GM21576 (cell line): ENCODE results near the gene MYCN.

Experiments used
- ATAC-seq: cut with Tn5 transposase; IDR thresholded peaks from one replicate; pipeline ENCODE4 v1.9.1; 2021; ENCODE audit warnings: mild to moderate bottlenecking, moderate library complexity; ENCODE audit not compliant: unreplicated experiment

MYCN gene

GRCh38 chr2:15974565-15975260, 34.4 kb downstream of the MYCN start:
- ATAC-seq: no peak

GRCh38 chr2:15975261-15975600, 34.9 kb downstream of the MYCN start:
- no peak for ATAC-seq

GRCh38 chr2:15975676-15976075, 35.3 kb downstream of the MYCN start:
- no peak for ATAC-seq

GRCh38 chr2:15976354-15976753, 36.0 kb downstream of the MYCN start:
- ATAC-seq: no peak

GRCh38 chr2:15979051-15979758, 38.9 kb downstream of the MYCN start:
- no peak for ATAC-seq

GRCh38 chr2:15979759-15980604, 39.6 kb downstream of the MYCN start:
- ATAC-seq: no peak

- ATAC-seq: no peak
These were observed 40.3 kb downstream of the MYCN start for GRCh38 chr2:15980605-15981098.

- no peak for ATAC-seq
These were observed 41.3 kb downstream of the MYCN start for GRCh38 chr2:15981646-15982045.

GRCh38 chr2:15982285-15983044, 42.1 kb downstream of the MYCN start:
- ATAC-seq: no peak

GRCh38 chr2:15983496-15983895, 43.1 kb downstream of the MYCN start:
- no peak for ATAC-seq

GRCh38 chr2:15984368-15985255, 44.3 kb downstream of the MYCN start:
- no peak for ATAC-seq

- no peak for ATAC-seq
These were observed 45.2 kb downstream of the MYCN start for GRCh38 chr2:15985531-15985930.

GRCh38 chr2:15986068-15986560, 45.8 kb downstream of the MYCN start:
- no peak for ATAC-seq

GRCh38 chr2:15986644-15987043, 46.3 kb downstream of the MYCN start:
- ATAC-seq: no peak

- ATAC-seq: no peak
These were observed 48.4 kb downstream of the MYCN start for GRCh38 chr2:15988733-15989132.

GRCh38 chr2:15989559-15989958, 49.2 kb downstream of the MYCN start:
- ATAC-seq: no peak

- ATAC-seq: no peak
These were observed 50.1 kb downstream of the MYCN start for GRCh38 chr2:15990151-15991101.

- ATAC-seq: no peak
These were observed 50.9 kb downstream of the MYCN start for GRCh38 chr2:15991231-15991630.
